ENCODE data around the gene FAM170B.

Gene FAM170B

GRCh38 chr10:49151025-49151445 lies 17.2 kb upstream of the FAM170B start:
- DNase-seq: no peak

GRCh38 chr10:49150426-49150825 lies 16.6 kb upstream of the FAM170B start:
- no peak for DNase-seq

- no peak for DNase-seq
Measured at GRCh38 chr10:49149881-49150280, 16.1 kb upstream of the FAM170B start.

- DNase-seq: no peak
Measured at GRCh38 chr10:49144058-49144720, 10.4 kb upstream of the FAM170B start.

GRCh38 chr10:49143249-49143648 lies 9.4 kb upstream of the FAM170B start:
- DNase-seq: no peak

GRCh38 chr10:49141541-49142332 lies 7.9 kb upstream of the FAM170B start:
- DNase-seq: no peak

GRCh38 chr10:49140304-49141177 lies 6.7 kb upstream of the FAM170B start:
- no peak for DNase-seq

GRCh38 chr10:49139846-49140195 lies 6.0 kb upstream of the FAM170B start:
- no peak for DNase-seq

GRCh38 chr10:49139028-49139845 lies 5.4 kb upstream of the FAM170B start:
- DNase-seq: peak; percentile 6

- DNase-seq: no peak
Measured at GRCh38 chr10:49138361-49138891, 4.6 kb upstream of the FAM170B start.

- DNase-seq: no peak
Measured at GRCh38 chr10:49136525-49136924, 2.7 kb upstream of the FAM170B start.

- DNase-seq: no peak
Measured at GRCh38 chr10:49135575-49136313, 1.9 kb upstream of the FAM170B start.

GRCh38 chr10:49134327-49134726 lies 506 bp upstream of the FAM170B start:
- no peak for DNase-seq

- DNase-seq: no peak
Measured at GRCh38 chr10:49132362-49132737, 1.5 kb downstream of the FAM170B start.

GRCh38 chr10:49131507-49132361 lies 2.1 kb downstream of the FAM170B start:
- DNase-seq: no peak

- DNase-seq: no peak
Measured at GRCh38 chr10:49129376-49129775, 4.4 kb downstream of the FAM170B start.

- no peak for DNase-seq
Measured at GRCh38 chr10:49128854-49129253, 5.0 kb downstream of the FAM170B start.

GRCh38 chr10:49123981-49124950 lies 9.6 kb downstream of the FAM170B start:
- DNase-seq: no peak

GRCh38 chr10:49120911-49121310 lies 12.9 kb downstream of the FAM170B start:
- DNase-seq: no peak

Measured in SIG-M5 (cell line).